Esophagus muscularis mucosa (tissue), 4 donors: ENCODE results near the gene MEAK7. TPM values are rescaled to one million over a fixed set of nuclear protein-coding genes. Genes with fewer than 3 reads are reported as not detected.

ENCODE experiments used
- DNase-seq: peaks from one replicate; pipeline ENCODE4 v3.0.0-alpha.2; 2017; ENCODE audit errors: extremely low spot score
- H3K27ac ChIP-seq, 4 donors: fragments of 200-600 bp; sonication (generic); replicated peaks in 1 of 4; 1 replicate in 3 of 4; 2 replicates in 1 of 4; pipeline ENCODE4 v1.5.1; 2016 to 2019; ENCODE audit warnings: mild to moderate bottlenecking in 1 of 4
- H3K27me3 ChIP-seq, 4 donors: fragments of 200-600 bp; sonication (generic); one replicate each; pipeline versions ENCODE4 v1.5.1 to v1.6.0; 2016 to 2019
- H3K36me3 ChIP-seq, 4 donors: fragments of 200-600 bp; sonication (generic); one replicate each; pipeline ENCODE4 v1.5.1; 2016 to 2019
- H3K4me1 ChIP-seq, 4 donors: fragments of 200-600 bp; sonication (generic); one replicate each; pipeline ENCODE4 v1.5.1; 2016 to 2019
- H3K4me3 ChIP-seq, 4 donors: fragments of 200-600 bp; sonication (generic); 1 replicate in 2 of 4; 2 replicates in 2 of 4; pipeline ENCODE4 v1.5.1; 2016 to 2019; ENCODE audit warnings: mild to moderate bottlenecking in 4 of 4, moderate library complexity in 1 of 4
- H3K9me3 ChIP-seq, 4 donors: fragments of 200-600 bp; sonication (generic); 1 replicate in 3 of 4; 2 replicates in 1 of 4; pipeline ENCODE4 v1.5.1; 2016 to 2019
- EP300 ChIP-seq: sonication (generic); formaldehyde crosslinking; IDR thresholded peaks from one replicate; pipeline ENCODE4 v1.6.1; 2017; ENCODE audit warnings: antibody characterized with exemption
- POLR2A ChIP-seq: fragments of 450-650 bp; IDR thresholded peaks from one replicate; pipeline ENCODE4 v1.6.1; 2017; ENCODE audit warnings: antibody characterized with exemption, moderate library complexity, mild to moderate bottlenecking, low read depth
- POLR2AphosphoS5 ChIP-seq, 2 donors: sonication (generic); formaldehyde crosslinking; IDR thresholded peaks; one replicate each; pipeline ENCODE4 v1.6.1; 2017; ENCODE audit warnings: antibody characterized with exemption in 2 of 2
- WGBS: methylation state at CpG from one replicate; pipeline ENCODE4 v1.1.5; 2018; 5-methylcytosine and 5-hydroxymethylcytosine counted together
- intact Hi-C: fragments of 100-400 bp; cut with DNase I; formaldehyde crosslinking; loops from one replicate; pipeline ENCODE4 v1.15.1; 2023
- total RNA-seq, 4 donors: library from RNA; depleted of rRNA; stranded (reverse); fragments of >200 nt; gene quantifications; one replicate each; pipeline versions ENCODE4 v1.1.0 to v1.2.1, GENCODE V29; 2016
- TF ChIP-seq, protein P1 (sequence below), 3 experiments: fragments of 200-600 bp in 2 of 3; fragments of 450-650 bp in 1 of 3; sonication (generic) in 2 of 3; IDR thresholded peaks; one replicate each; pipeline ENCODE4 v1.5.1; 2017 to 2019; ENCODE audit warnings: antibody characterized with exemption in 3 of 3, mild to moderate bottlenecking in 2 of 3, moderate library complexity in 1 of 3

The MEAK7 gene
- total RNA-seq, 4 donors from 2014 or later: 8.3 to 13.0 (median 9.6) TPM

GRCh38 chr16:84471966-84472365, 32.5 kb downstream of the MEAK7 start:
- no peak for DNase-seq
- Histone ChIP-seq H3K36me3 (peaks cover 2 to 28% (median 11%) of the 10 kb centered on the region in 4 donors), H3K27ac (no peak overlapping the region), H3K27me3 (no peaks in the 10 kb centered on the region), H3K9me3 (peaks cover 0 to 11% (median 6%) of the 10 kb centered on the region in 4 donors), H3K4me1 (no peaks in the 10 kb centered on the region), H3K4me3 (no peak overlapping the region)
- no peak for TF ChIP-seq POLR2A
- TF ChIP-seq, protein P1, sequence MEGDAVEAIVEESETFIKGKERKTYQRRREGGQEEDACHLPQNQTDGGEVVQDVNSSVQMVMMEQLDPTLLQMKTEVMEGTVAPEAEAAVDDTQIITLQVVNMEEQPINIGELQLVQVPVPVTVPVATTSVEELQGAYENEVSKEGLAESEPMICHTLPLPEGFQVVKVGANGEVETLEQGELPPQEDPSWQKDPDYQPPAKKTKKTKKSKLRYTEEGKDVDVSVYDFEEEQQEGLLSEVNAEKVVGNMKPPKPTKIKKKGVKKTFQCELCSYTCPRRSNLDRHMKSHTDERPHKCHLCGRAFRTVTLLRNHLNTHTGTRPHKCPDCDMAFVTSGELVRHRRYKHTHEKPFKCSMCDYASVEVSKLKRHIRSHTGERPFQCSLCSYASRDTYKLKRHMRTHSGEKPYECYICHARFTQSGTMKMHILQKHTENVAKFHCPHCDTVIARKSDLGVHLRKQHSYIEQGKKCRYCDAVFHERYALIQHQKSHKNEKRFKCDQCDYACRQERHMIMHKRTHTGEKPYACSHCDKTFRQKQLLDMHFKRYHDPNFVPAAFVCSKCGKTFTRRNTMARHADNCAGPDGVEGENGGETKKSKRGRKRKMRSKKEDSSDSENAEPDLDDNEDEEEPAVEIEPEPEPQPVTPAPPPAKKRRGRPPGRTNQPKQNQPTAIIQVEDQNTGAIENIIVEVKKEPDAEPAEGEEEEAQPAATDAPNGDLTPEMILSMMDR (IDR thresholded peaks at IDR 0.05): no peak
- no peak for TF ChIP-seq EP300
- no peak for TF ChIP-seq POLR2AphosphoS5 (IDR thresholded peaks at IDR 0.05)
- 98% methylated on average over 4 of the region's 4 CpGs for WGBS
- intact Hi-C loops: no loop called here

DNA sequence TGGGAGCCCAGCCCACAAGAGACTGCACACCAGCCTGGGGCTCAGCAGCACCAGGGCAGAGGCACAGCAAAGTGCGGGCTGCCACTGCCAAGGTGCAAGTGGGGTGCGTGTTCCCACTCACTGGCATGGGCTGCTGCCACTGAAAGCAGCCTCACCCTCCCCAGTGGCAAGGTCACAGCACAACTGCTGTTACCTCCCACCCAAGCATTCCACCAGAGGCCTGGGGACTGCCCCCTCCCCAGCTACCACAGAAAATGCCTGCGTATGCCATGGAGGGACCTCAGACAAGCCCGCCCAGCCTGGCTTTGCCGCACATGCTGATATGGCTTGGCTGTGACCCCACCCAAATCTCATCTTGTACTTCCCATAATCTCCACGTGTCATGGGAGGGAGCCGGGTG, 33.1 kb downstream of the MEAK7 start:
- TF ChIP-seq EP300 (no peak), POLR2AphosphoS5 (IDR thresholded peaks at IDR 0.05) (no peak), POLR2A (no peak)
- TF ChIP-seq, protein P1 (IDR thresholded peaks at IDR 0.05): no peak
- Histone ChIP-seq H3K27ac (no peak overlapping the region), H3K4me3 (no peak overlapping the region), H3K27me3 (no peaks in the 10 kb centered on the region), H3K36me3 (peaks cover 4 to 25% (median 13%) of the 10 kb centered on the region in 4 donors), H3K4me1 (no peaks in the 10 kb centered on the region), H3K9me3 (peaks cover 0 to 17% (median 11%) of the 10 kb centered on the region in 4 donors)
- intact Hi-C loops: no loop called here
- no peak for DNase-seq
- WGBS: 97% methylated on average over 7 of the region's 7 CpGs

DNA sequence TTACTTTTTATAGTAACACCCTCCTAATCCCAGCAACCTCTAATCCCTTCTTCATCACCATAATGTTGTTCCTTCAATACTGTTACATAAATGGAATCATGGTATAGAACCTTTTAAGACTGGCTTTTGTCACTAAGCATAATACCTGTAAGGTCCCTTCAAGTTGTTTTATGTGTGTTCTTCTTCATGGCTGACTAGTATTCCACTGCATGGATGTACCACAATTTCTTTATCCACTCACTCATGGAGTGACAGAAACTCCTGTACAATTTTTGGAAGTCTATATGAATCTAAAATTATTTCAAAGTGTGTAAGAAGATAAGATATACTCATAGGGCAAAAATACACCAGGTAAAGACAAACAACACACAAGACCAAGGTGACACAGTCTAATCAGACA, 36.8 kb downstream of the MEAK7 start:
- Histone ChIP-seq H3K9me3 (peaks cover 0 to 17% (median 11%) of the 10 kb centered on the region in 4 donors), H3K27ac (no peak overlapping the region), H3K4me1 (no peaks in the 10 kb centered on the region), H3K36me3 (peaks cover 4 to 24% (median 18%) of the 10 kb centered on the region in 4 donors), H3K4me3 (no peak overlapping the region), H3K27me3 (no peaks in the 10 kb centered on the region)
- intact Hi-C loops: no loop called here
- TF ChIP-seq, protein P1 (IDR thresholded peaks at IDR 0.05): no peak
- TF ChIP-seq EP300 (no peak), POLR2AphosphoS5 (IDR thresholded peaks at IDR 0.05) (no peak), POLR2A (no peak)
- DNase-seq: no peak

DNA sequence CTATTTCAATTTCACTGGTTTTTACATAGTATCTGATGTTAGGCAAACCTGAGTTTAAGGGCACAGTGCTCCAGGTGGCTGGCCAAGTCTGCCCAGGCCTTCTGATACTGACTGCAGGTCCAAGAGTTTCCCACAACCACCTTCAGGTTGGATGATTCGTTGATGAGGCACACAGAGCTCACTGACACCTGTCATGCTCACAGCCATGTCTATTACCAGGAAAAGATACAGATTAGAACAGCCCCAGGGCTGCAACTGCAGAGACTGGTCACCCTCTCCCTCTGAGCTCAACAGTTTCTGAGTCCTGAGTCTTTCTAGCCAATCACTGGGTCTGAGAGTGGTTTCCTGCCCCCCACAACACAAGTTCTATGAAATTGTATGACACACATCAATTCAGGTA, 37.2 kb downstream of the MEAK7 start:
- no peak for TF ChIP-seq POLR2A
- no peak for TF ChIP-seq POLR2AphosphoS5 (IDR thresholded peaks at IDR 0.05)
- TF ChIP-seq EP300: no peak
- peaks cover 4 to 24% (median 20%) of the 10 kb centered on the region in 4 donors for H3K36me3 ChIP-seq

DNA sequence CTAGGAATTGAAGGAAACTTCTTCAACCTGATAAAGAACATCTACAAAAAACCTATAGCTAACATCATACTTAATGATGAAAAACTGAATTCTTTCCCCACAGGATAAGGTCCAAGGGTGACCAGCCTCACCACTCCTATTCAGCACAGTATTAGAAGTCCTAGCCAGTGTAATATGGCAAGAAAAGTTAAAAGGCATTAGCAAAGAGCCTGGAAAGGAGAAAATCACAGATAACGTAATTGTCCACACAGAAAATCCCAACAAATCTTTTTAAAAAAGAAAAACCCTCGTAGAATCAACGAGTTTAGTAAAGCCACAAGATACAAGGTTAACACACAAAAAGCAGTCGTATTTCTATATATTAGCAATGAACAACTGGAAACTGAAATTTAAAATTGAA, 37.8 kb downstream of the MEAK7 start:
- WGBS: 50% methylated on average over 4 of the region's 4 CpGs
- intact Hi-C loops: no loop called here
- H3K36me3 ChIP-seq: peaks cover 4 to 28% (median 21%) of the 10 kb centered on the region in 4 donors

More for the DNA sequence above, 37.2 kb downstream of the MEAK7 start:
- Histone ChIP-seq H3K4me3 (no peak overlapping the region), H3K27ac (no peak overlapping the region), H3K9me3 (peaks cover 0 to 17% (median 11%) of the 10 kb centered on the region in 4 donors), H3K4me1 (no peaks in the 10 kb centered on the region), H3K27me3 (no peaks in the 10 kb centered on the region)
- DNase-seq: no peak
- intact Hi-C loops: no loop called here
- 78% methylated on average over 1 of the region's 1 CpG for WGBS

More for the DNA sequence above, 37.8 kb downstream of the MEAK7 start:
- no peak overlapping the region for H3K27ac ChIP-seq
- H3K4me3 ChIP-seq: no peak overlapping the region
- no peaks in the 10 kb centered on the region for H3K27me3 ChIP-seq
- no peak for DNase-seq
- H3K4me1 ChIP-seq: no peaks in the 10 kb centered on the region
- TF ChIP-seq POLR2A: no peak
- no peak for TF ChIP-seq EP300
- no peak for TF ChIP-seq POLR2AphosphoS5 (IDR thresholded peaks at IDR 0.05)
- TF ChIP-seq, protein P1 (IDR thresholded peaks at IDR 0.05): no peak
- H3K9me3 ChIP-seq: peaks cover 0 to 17% (median 11%) of the 10 kb centered on the region in 4 donors
